Activated naive CD4-positive, alpha-beta T cell treated with anti-CD3 and anti-CD28 coated beads, Interleukin-2, amount 50 U/mL, for 72 hours (primary cell): ENCODE measurements around the gene GMPR. TPM values are rescaled to one million over a fixed set of nuclear protein-coding genes. Genes with fewer than 3 reads are reported as not detected.

Experiments
- ATAC-seq, 2 donors: fragments of 150-1000 bp; cut with Tn5 transposase; 2 replicates each; pipeline ENCODE4 v1.10.0; 2021; ENCODE audit warnings: mild to moderate bottlenecking in 2 of 2, moderate library complexity in 2 of 2
- DNase-seq, 2 donors: peaks; one replicate each; pipeline ENCODE4 v3.0.0; 2021 to 2022; ENCODE audit warnings: low spot score in 2 of 2
- H3K27ac Mint-ChIP-seq, 2 donors: one replicate each; pipeline ENCODE4 v1.8.0; 2022; ENCODE audit warnings: mild to moderate bottlenecking in 2 of 2, mixed read lengths in 2 of 2
- H3K36me3 Mint-ChIP-seq, 2 donors: one replicate each; pipeline ENCODE4 v1.8.0; 2022; ENCODE audit warnings: mixed read lengths in 2 of 2
- H3K9me3 Mint-ChIP-seq, 2 donors: one replicate each; pipeline ENCODE4 v1.8.0; 2022; ENCODE audit warnings: mixed read lengths in 2 of 2
- total RNA-seq, 2 donors: library from RNA; stranded (reverse); gene quantifications; one replicate each; pipeline ENCODE4 v1.2.3, GENCODE V29; 2022

The GMPR gene
- total RNA-seq, 2 donors from 2014 or later = 0.23 to 2.5 TPM

- no peaks in the 10 kb centered on the region for H3K9me3 Mint-ChIP-seq
- H3K27ac Mint-ChIP-seq = no peak overlapping the region
- H3K36me3 Mint-ChIP-seq = no peaks in the 10 kb centered on the region
- DNase-seq (no peak), ATAC-seq (no peak)
Measured at GRCh38 chr6:16274885-16275589, 36.6 kb downstream of the GMPR start.

DNA sequence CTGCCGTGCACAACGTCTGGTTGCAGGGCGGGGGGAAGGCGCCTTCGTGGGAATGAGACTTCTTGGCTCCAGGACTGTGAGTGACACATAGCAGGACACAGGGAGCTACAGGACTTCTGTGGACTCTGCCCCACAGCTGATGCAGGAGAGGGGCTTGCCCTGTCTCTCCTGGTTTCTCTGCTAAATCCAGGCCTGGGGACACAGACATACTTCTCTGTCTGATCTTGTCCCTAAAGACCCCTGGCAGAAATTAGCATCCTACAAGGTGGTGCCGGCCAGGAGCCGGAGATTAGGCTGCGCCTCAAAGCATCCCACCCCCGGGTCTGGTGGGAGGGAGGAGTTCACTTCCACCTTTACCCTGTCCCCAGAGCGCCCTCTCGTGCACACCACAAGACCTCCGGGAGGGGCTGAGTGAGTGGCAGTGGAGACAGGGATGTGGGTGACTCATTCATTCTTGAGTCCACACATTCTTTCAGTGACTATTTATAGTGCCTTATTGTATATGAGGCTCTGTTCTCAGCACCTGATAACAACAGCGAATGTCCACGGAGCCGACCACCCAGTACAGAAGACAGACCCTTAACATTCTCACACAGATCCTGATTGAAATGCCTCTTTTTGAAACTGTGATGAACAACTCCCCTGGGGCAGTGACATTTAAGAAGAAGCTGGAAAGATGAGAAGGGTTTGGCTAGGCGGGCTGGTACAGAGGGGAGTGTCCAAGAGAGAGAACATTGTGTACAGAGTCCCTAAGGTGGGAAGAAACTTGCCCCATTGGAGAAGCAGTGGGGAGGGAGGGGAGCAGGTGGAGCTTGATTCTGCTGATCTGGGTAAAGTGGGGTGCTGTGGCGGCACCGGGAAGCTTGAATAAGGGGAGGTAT lies 39.0 kb downstream of the GMPR start:
- ATAC-seq = peak; percentile 48 to 52
- Mint-ChIP-seq H3K36me3 (no peaks in the 10 kb centered on the region), H3K9me3 (no peaks in the 10 kb centered on the region), H3K27ac (peak overlapping the region in 1 of 2 donors; percentile 9)
- no peak for DNase-seq

- DNase-seq (no peak), ATAC-seq (no peak)
- no peak overlapping the region for H3K27ac Mint-ChIP-seq
- H3K9me3 Mint-ChIP-seq = no peaks in the 10 kb centered on the region
- H3K36me3 Mint-ChIP-seq = no peaks in the 10 kb centered on the region
Measured at GRCh38 chr6:16278048-16278724, 39.8 kb downstream of the GMPR start.

- no peak for ATAC-seq
- H3K9me3 Mint-ChIP-seq = no peaks in the 10 kb centered on the region
- no peak overlapping the region for H3K27ac Mint-ChIP-seq
Measured at GRCh38 chr6:16278750-16279149, 40.4 kb downstream of the GMPR start.

DNA sequence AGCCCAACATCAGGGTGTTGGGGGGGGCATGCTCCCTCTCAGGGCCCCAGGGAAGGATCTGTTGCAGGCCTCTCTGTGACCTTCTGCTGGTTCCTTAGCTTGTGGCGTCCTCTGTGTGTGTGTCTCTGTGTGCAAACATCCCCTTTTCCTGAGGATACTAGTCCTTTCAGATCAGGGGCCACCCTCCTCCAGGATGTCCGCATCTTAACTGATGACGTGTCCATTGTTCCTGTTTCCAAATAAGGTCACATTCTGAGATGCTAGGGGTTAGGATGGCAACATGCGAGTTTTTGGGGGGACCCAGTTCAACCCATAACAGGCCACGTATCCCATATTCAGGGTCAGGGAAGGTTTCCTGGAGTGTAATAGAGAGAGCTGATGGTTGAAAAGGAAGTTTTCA lies 40.9 kb downstream of the GMPR start:
- no peaks in the 10 kb centered on the region for H3K9me3 Mint-ChIP-seq

More at GRCh38 chr6:16278750-16279149, 40.4 kb downstream of the GMPR start:
- no peak for DNase-seq
- no peaks in the 10 kb centered on the region for H3K36me3 Mint-ChIP-seq

GRCh38 chr6:16282370-16282769 lies 44.0 kb downstream of the GMPR start:
- DNase-seq = no peak
- Mint-ChIP-seq H3K36me3 (no peaks in the 10 kb centered on the region), H3K27ac (no peak overlapping the region), H3K9me3 (no peaks in the 10 kb centered on the region)
- no peak for ATAC-seq

More for the DNA sequence above, 40.9 kb downstream of the GMPR start:
- DNase-seq = no peak
- H3K27ac Mint-ChIP-seq = no peak overlapping the region
- no peaks in the 10 kb centered on the region for H3K36me3 Mint-ChIP-seq
- ATAC-seq = no peak

GRCh38 chr6:16284472-16284871 lies 46.1 kb downstream of the GMPR start:
- H3K27ac Mint-ChIP-seq = no peak overlapping the region
- ATAC-seq (no peak), DNase-seq (no peak)
- H3K9me3 Mint-ChIP-seq = no peaks in the 10 kb centered on the region
- H3K36me3 Mint-ChIP-seq = no peaks in the 10 kb centered on the region

GRCh38 chr6:16285467-16286150 lies 47.2 kb downstream of the GMPR start:
- no peak for DNase-seq
- peak in 1 of 2 donors; percentile 16 for ATAC-seq
- H3K36me3 Mint-ChIP-seq = no peaks in the 10 kb centered on the region
- H3K9me3 Mint-ChIP-seq = no peaks in the 10 kb centered on the region
- H3K27ac Mint-ChIP-seq = no peak overlapping the region

- DNase-seq (peak in 1 of 2 donors; percentile 39), ATAC-seq (peak in 1 of 2 donors; percentile 30)
- Mint-ChIP-seq H3K9me3 (no peaks in the 10 kb centered on the region), H3K27ac (no peak overlapping the region), H3K36me3 (no peaks in the 10 kb centered on the region)
Measured at GRCh38 chr6:16286151-16286522, 47.8 kb downstream of the GMPR start.

GRCh38 chr6:16288163-16288562 lies 49.8 kb downstream of the GMPR start:
- Mint-ChIP-seq H3K9me3 (no peaks in the 10 kb centered on the region), H3K36me3 (no peaks in the 10 kb centered on the region), H3K27ac (no peak overlapping the region)
- DNase-seq (no peak), ATAC-seq (no peak)

GRCh38 chr6:16291739-16292138 lies 53.4 kb downstream of the GMPR start:
- H3K9me3 Mint-ChIP-seq = no peaks in the 10 kb centered on the region
- DNase-seq (no peak), ATAC-seq (no peak)
- no peak overlapping the region for H3K27ac Mint-ChIP-seq
- H3K36me3 Mint-ChIP-seq = no peaks in the 10 kb centered on the region

DNA sequence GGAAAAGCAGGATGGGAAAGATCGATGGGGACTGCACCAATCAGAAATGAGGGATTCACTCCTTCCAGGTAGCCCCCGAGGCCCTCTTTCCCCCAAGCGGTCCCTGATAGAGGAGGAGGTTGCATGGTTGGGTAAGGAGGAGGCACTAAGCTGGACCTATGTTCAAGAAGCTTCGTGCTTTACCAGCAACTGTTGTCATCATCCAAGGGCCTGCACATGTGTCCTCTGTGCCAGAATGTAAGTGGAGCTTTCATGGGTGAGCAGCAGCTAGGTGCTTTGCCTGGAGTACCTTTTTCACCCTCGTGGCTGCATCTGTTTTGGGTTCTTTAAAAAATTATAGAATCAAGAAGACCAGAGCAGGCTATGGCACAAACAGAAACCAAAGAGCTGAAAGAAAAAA lies 54.0 kb downstream of the GMPR start:
- ATAC-seq (no peak), DNase-seq (no peak)
- no peaks in the 10 kb centered on the region for H3K36me3 Mint-ChIP-seq
- no peaks in the 10 kb centered on the region for H3K9me3 Mint-ChIP-seq
- no peak overlapping the region for H3K27ac Mint-ChIP-seq

DNA sequence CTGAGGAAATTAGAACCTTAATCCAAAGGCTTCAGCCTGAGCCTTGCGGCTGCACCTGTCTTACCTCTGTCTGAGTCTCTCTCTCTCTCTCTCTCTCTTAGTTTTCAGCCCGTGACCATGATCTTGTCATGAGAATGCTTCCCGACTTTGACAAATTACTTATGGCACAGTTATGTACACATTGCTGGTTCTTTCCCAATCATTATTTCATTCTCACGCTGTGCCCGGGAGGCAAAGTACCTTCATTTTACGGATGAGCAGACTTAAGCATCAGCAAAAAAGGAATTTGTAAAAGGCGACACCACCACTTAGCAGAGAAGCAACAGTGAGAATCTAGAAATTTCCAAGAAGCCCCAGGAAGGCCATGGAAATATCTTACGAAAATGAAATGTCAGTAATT lies 54.6 kb downstream of the GMPR start:
- Mint-ChIP-seq H3K9me3 (no peaks in the 10 kb centered on the region), H3K27ac (no peak overlapping the region), H3K36me3 (no peaks in the 10 kb centered on the region)
- DNase-seq (no peak), ATAC-seq (no peak)

- ATAC-seq (no peak), DNase-seq (no peak)
- H3K9me3 Mint-ChIP-seq = no peaks in the 10 kb centered on the region
- no peak overlapping the region for H3K27ac Mint-ChIP-seq
- no peaks in the 10 kb centered on the region for H3K36me3 Mint-ChIP-seq
Measured at GRCh38 chr6:16294371-16294770, 56.0 kb downstream of the GMPR start.

DNA sequence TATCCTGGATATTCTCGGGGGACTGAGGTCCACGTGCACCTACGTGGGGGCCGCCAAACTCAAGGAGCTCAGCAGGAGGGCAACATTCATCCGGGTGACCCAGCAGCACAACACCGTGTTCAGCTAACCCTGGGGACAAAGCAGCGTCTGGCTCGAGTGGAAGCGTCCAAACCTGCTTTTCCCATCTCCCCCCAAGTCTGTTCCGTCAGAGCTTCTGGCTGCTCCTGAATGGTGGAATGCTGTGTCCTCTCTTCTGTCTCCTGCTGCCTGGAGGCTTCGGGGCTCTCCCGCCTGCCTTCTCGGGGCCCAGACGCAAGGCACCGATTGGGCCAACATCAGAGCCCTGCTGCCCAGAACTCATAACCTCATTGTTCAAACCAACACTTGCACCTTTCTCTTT lies 56.7 kb downstream of the GMPR start:
- ATAC-seq = no peak
- no peaks in the 10 kb centered on the region for H3K9me3 Mint-ChIP-seq

DNA sequence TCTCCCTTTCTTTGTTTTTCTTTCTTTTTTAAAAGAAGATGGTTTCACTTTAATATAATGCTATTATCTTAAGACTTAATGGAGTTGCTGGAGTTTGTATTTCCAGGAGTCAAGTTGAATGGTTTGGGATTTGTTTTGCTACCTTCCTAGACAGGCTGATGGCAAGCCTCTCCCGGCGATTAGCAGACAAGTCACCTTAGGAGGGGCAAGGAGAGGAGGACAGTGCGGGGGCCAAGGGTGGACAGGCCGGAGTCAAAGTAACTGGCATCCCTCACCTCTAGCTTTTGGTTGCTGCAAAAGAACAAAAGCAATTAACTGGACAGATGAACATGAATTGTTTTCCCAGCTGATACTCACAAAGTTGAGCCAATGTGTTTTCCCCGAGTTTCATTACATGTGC lies 57.1 kb downstream of the GMPR start:
- Mint-ChIP-seq H3K27ac (peak overlapping the region in 1 of 2 donors; percentile 2), H3K36me3 (no peaks in the 10 kb centered on the region), H3K9me3 (no peaks in the 10 kb centered on the region)
- DNase-seq (no peak), ATAC-seq (no peak)

More for the DNA sequence above, 56.7 kb downstream of the GMPR start:
- Mint-ChIP-seq H3K27ac (no peak overlapping the region), H3K36me3 (no peaks in the 10 kb centered on the region)
- no peak for DNase-seq
